Measurements from ENCODE around the gene DOCK6.
A peak's percentile ranks its signal among the peaks of the same experiment; 100 is the strongest.

- TF ChIP-seq CTCF (IDR thresholded peaks at IDR 0.05) = no peak
- TF ChIP-seq POLR2A (IDR thresholded peaks at IDR 0.05) = no peak
- peak; percentile 23 for TF ChIP-seq EP300 (IDR thresholded peaks at IDR 0.05)
Measured at GRCh38 chr19:11152318-11153062, 109.8 kb downstream of the DOCK6 start.

Data from ovary (tissue), 3 donors.